Activated T-cell treated with anti-CD3 and anti-CD28 coated beads for 4 hours (primary cell): ENCODE data around the gene CBFA2T3.

Source experiments
- DNase-seq: peaks from one replicate; pipeline ENCODE4 v3.0.0-alpha.2; 2020

CBFA2T3 gene

GRCh38 chr16:88974080-88974915, 2.7 kb downstream of the CBFA2T3 start:
- no peak for DNase-seq

DNA sequence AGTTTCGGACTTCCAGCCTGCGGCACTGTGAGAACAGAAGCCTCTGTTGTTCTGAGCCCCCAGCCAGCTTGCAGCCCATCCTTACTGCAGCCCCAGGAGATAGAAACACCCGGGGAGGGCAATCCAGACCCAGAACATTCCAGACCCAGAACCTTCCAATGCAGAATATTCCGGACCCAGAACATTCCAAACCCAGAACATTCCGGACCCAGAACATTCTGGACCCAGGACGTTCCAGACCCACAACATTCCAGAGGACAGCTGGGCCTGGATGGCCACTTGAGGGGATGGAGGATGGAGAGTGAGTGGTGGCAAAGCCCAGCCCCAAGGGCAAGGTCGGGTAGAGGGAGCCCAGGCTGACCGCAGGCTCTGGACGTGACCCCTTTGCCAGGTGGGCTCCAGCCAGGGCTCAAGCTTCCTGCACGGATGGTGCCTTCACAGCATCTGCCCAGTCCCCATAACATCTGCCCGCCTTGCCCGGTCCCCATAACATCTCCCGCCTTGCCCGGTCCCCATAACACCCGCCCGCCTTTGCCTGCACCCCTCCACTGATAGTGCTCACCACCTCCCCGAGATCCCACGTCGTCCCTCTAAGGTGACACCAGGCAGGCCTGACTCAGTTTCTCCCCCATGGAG, 3.5 kb downstream of the CBFA2T3 start:
- DNase-seq = no peak

- DNase-seq = no peak
These were observed 4.0 kb downstream of the CBFA2T3 start for GRCh38 chr16:88973007-88973410.

DNA sequence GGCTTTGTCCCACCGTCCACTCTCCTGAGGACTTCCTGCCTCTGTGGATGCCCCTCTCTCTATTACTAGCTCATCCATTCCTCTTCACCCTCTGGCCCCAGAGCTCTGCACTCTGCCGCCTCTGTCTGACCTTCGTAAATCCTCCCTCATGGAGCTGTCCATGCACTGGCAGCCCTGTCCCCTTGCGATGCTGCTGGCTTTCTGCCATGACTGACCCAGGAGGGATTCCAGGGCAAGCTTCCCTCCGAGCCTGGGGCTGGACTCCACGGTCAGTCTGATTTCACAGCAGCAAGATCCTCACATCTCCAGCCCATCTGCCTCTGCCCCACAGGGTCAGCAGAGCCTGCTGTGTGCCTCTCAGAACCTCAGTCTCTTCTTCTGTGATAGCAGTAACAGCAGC, 4.7 kb downstream of the CBFA2T3 start:
- no peak for DNase-seq

GRCh38 chr16:88971371-88972097, 5.5 kb downstream of the CBFA2T3 start:
- DNase-seq = no peak

DNA sequence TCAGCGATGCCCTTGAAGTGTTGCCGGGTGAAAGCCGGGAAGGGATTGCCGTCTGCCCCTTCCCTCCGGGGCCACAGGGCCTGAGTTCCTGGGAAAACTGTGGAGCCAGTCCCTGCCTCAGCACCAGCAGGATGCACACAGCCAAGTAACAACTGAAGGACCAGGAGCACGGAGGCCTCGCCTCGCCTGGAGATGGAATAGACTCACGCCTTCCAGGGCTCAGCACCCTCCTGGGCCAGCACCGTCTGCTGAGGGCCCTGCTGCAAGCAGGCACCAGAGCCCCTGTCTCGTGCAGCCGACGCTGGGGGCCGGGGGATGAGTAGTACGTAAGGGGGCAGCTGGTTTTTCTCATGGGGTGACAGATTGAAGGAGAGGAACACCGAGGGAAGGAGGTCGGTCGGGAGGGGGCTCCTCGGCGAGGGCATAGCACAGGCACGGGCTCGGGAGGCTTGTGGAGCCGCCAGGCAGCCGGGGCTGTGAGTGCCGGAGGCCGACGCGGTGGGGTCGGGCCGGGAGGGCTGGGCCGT, 6.4 kb downstream of the CBFA2T3 start:
- no peak for DNase-seq

DNA sequence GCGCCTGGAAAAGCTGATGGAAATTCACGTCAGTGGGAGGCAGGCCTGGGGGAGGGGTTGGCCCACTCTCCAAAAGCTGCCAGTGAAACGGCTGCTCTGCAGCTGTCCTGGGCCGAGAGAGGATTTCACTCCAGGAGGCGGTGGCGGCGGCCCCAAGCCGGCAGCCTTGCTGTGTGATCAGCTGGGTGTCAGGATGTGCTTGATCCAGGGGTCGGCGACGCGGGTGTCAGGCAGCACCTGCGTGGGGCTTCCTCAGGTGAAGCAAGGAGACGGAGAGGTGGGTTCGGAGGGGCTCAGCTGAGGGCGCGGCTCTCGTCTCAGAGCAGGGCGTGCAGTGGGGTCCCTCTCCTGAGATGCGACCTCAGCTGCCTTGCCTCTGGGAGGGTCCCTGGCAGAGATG, 7.0 kb downstream of the CBFA2T3 start:
- no peak for DNase-seq

GRCh38 chr16:88969361-88969831, 7.6 kb downstream of the CBFA2T3 start:
- DNase-seq = no peak

DNA sequence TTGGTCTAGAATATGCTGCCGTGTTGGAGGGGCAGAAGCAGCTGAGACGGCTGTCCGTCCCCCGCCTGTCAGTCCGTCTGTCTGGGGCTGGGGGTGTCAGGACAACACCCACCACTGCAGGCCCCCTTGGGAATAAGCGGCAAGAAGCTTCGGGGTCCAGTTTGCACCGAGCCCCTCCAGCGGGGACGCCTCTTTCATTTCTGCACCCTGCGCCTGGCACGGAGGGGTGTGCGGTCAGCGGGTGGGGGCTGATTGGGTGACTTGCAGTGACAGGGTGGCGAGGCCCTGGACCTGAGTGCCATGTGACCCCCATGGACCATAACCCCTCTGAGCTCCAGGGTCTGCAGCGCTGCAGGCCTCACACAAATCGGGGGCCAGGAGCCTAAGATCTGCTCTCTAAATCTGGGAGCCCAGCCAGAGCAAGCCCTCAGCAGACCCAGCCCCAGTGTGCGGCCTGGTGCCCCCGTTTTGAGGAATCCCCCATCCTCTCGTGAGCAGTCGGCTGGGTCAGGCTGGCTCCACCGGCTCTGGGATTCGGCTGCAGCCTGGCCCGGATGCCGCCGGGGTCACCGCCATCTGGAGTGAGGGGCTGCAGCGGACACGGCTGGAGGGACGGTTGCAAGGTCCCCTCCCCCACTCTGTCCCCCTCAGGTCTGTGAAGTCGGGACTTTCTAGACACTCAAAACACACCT, 8.3 kb downstream of the CBFA2T3 start:
- DNase-seq = no peak

GRCh38 chr16:88967830-88968588, 9.0 kb downstream of the CBFA2T3 start:
- DNase-seq = no peak

GRCh38 chr16:88966986-88967829, 9.8 kb downstream of the CBFA2T3 start:
- DNase-seq = no peak

GRCh38 chr16:88965826-88966480, 11.1 kb downstream of the CBFA2T3 start:
- DNase-seq = no peak

DNA sequence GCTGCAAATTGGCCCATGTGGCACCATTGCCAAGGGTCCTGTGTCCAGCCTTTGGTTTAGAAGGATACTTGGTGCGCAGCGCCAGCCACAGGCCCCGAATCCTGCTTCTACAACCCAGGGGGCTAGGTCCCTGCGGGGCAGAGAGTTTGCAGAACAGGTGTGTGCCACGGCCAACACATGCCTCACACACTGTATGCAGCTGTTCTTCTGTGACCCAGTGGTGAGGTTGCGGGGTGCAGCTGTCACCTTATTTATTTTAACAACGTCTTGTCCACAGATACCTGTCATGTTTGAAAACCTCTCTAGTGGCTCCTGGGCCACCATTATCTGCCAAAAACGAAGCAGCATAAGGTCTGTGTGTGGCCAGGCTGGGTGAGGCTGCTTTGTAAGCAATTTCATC, 11.6 kb downstream of the CBFA2T3 start:
- no peak for DNase-seq

DNA sequence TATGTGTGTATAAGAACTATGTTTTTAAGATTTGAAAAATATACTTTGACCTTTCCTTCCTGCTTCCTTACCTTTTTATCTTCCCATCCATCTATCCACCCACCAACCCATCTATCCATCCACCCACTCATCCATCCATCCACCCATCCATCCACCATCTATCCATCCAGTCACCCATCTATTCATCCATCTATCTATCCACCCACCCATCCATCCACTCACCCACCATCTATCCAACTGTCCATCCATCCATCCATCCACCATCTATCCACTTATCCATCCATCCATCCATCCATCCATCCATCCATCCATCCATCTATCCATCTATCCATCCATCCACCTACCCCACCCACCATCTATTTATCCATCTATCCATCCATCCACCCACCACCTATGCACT, 12.4 kb downstream of the CBFA2T3 start:
- DNase-seq = no peak

GRCh38 chr16:88963583-88963982, 13.4 kb downstream of the CBFA2T3 start:
- no peak for DNase-seq

- no peak for DNase-seq
These were observed 14.4 kb downstream of the CBFA2T3 start for GRCh38 chr16:88962478-88963152.

DNA sequence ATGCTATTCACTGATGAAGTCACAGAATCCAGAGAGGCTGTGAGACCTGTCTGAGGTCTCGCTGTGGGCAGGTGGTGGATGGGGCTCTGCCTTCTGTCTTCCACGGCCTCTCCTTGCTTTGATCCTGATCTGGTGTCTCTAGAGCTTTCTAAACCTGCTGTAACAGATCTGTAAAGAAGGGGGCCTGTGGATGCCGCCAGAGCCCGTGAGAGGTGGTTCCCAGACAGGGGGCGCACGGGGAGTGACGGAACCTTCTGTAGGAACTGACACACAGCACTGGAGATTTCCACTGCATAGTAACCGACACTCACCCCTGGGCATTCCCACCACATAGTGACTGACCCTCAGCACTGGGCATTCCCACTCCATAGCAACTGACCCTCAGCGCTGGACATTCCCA, 16.0 kb downstream of the CBFA2T3 start:
- DNase-seq = no peak

DNA sequence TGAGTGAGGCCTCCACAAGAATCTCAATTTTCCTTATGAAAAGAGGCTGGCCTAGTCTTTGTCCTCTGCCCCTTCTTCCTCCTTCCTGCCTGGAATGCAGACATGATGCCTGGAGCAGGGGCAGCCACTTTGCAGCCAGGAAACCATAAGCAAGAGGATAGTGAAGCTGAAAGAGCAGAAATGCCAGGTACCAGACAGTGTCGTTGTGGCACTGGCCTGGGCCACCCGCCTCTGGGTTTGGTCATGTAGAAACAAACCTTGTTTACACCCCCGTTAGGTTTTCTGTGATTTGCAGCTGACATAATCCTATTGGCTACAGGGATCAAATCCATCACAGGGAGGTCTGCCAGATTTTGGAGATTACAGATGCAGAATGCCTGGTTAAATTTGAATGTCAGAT, 16.5 kb downstream of the CBFA2T3 start:
- no peak for DNase-seq

DNA sequence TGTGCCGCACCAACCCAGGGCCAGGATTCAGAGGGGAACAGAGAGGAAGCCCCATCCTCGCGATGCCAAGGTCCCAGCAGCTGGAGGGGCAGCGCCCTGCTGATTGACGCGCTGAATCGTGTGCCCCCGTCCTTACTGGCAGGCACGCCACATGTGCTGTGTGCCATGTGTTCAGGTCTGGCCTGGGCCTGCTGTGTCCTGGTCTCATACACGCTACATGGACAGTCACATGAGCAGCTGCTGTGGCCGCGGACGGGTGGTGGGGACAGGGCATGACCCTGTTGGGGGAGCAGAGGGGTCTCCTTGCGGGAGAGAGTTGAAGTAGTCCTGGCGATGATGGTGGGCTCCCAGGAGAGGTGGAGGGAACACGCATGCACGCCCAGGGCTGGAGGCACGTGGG, 18.0 kb downstream of the CBFA2T3 start:
- no peak for DNase-seq
